Measurements from ENCODE around the gene RBM34. TPM values are rescaled to one million over a fixed set of nuclear protein-coding genes. Genes with fewer than 3 reads are reported as not detected.

Gene RBM34
- total and polyA plus RNA-seq, 3 donors from 2014 or later = 48.0 to 62.3 (median 61.9) TPM

DNA sequence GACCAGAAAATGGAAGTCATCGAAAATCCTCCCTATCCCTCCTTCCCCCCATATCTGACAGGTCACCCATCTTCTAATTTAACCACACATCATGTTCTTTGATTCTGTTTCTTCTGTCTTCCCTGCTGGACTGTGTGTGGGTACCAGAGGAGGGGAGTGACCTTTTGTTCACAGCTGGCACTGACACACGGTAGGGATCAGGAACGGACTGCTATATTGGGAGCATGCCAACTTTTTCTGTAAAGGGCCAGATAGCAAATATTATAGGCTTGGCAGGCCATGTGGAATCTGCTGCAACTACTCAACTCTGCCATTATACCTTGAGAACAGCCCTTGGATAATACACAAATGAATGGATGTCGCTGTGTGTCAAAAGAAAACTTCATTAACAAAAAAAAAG, 24.9 kb downstream of the RBM34 start:
- Histone ChIP-seq H3K9me3 (no peaks in the 10 kb centered on the region), H3K4me1 (no peaks in the 10 kb centered on the region), H3K36me3 (ENCODE audit: low read depth, missing control alignments) (no peaks in the 10 kb centered on the region), H3K4me3 (no peak overlapping the region), H3K27ac (no peak overlapping the region), H3K27me3 (no peaks in the 10 kb centered on the region)
- intact Hi-C loops (cut with DNase I; ENCODE audit: low total_unique reads) = no loop called here
- 62 to 78% methylated on average over 4 of the region's 4 CpGs for WGBS, 2 donors
- DNase-seq = no peak
- TF ChIP-seq POLR2A (IDR thresholded peaks at IDR 0.05) (no peak), CTCF (IDR thresholded peaks at IDR 0.05) (no peak)

- 91 to 97% methylated on average over 12 of the region's 12 CpGs for WGBS, 2 donors
- intact Hi-C loops (cut with DNase I; ENCODE audit: low total_unique reads) = no loop called here
- H3K27me3 ChIP-seq = no peaks in the 10 kb centered on the region
- H3K4me3 ChIP-seq = no peak overlapping the region
- H3K4me1 ChIP-seq = no peaks in the 10 kb centered on the region
- no peaks in the 10 kb centered on the region for H3K9me3 ChIP-seq
- no peak for DNase-seq
- no peak for TF ChIP-seq CTCF (IDR thresholded peaks at IDR 0.05)
- no peak for TF ChIP-seq POLR2A (IDR thresholded peaks at IDR 0.05)
- H3K27ac ChIP-seq = no peak overlapping the region
- no peaks in the 10 kb centered on the region for H3K36me3 ChIP-seq (ENCODE audit: low read depth, missing control alignments)
Observed at GRCh38 chr1:235134171-235134570, 26.9 kb downstream of the RBM34 start.

- no peaks in the 10 kb centered on the region for H3K27me3 ChIP-seq
- DNase-seq = no peak
- H3K4me1 ChIP-seq = no peaks in the 10 kb centered on the region
- no peaks in the 10 kb centered on the region for H3K36me3 ChIP-seq (ENCODE audit: low read depth, missing control alignments)
- WGBS, 2 donors = 91 to 93% methylated on average over 3 of the region's 3 CpGs
- no peak overlapping the region for H3K27ac ChIP-seq
- TF ChIP-seq CTCF (IDR thresholded peaks at IDR 0.05) (no peak), POLR2A (IDR thresholded peaks at IDR 0.05) (no peak)
- H3K4me3 ChIP-seq = no peak overlapping the region
- intact Hi-C loops (cut with DNase I; ENCODE audit: low total_unique reads) = no loop called here
- H3K9me3 ChIP-seq = no peaks in the 10 kb centered on the region
Observed at GRCh38 chr1:235133086-235133485, 28.0 kb downstream of the RBM34 start.

DNA sequence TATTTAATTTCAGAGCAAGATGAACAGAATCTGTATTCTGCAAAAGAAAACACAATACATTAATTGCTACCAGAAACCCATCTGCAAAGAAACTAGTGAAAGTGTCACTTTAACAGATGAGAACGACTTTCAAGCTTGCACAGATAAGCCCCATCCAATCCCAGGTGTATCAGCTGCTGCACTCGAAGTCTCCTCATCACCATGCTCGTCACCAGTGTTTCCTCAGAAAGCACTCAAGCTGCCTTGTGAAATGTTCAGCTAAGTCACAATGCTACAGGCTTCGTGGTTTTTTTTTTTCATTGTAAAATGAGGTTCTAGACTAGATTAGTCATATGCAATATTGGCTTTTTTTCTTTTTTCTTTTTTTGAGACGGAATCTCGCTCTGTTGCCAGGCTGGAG, 29.1 kb downstream of the RBM34 start:
- no peaks in the 10 kb centered on the region for H3K36me3 ChIP-seq (ENCODE audit: low read depth, missing control alignments)
- WGBS, 2 donors = 81 to 83% methylated on average over 6 of the region's 6 CpGs

GRCh38 chr1:235130766-235131270, 30.2 kb downstream of the RBM34 start:
- 78 to 85% methylated on average over 7 of the region's 7 CpGs for WGBS, 2 donors
- no peak overlapping the region for H3K27ac ChIP-seq
- H3K4me1 ChIP-seq = peaks cover 6% of the 10 kb centered on the region
- no peak overlapping the region for H3K4me3 ChIP-seq
- intact Hi-C loops (cut with DNase I; ENCODE audit: low total_unique reads) = no loop called here
- H3K9me3 ChIP-seq = no peaks in the 10 kb centered on the region
- DNase-seq = no peak
- no peaks in the 10 kb centered on the region for H3K27me3 ChIP-seq
- TF ChIP-seq POLR2A (IDR thresholded peaks at IDR 0.05) (no peak), CTCF (IDR thresholded peaks at IDR 0.05) (no peak)
- no peaks in the 10 kb centered on the region for H3K36me3 ChIP-seq (ENCODE audit: low read depth, missing control alignments)

More for the DNA sequence above, 29.1 kb downstream of the RBM34 start:
- H3K4me1 ChIP-seq = peaks cover under 1% of the 10 kb centered on the region
- H3K27ac ChIP-seq = no peak overlapping the region
- H3K27me3 ChIP-seq = no peaks in the 10 kb centered on the region
- H3K4me3 ChIP-seq = no peak overlapping the region
- intact Hi-C loops (cut with DNase I; ENCODE audit: low total_unique reads) = no loop called here
- no peak for DNase-seq
- no peaks in the 10 kb centered on the region for H3K9me3 ChIP-seq
- TF ChIP-seq POLR2A (IDR thresholded peaks at IDR 0.05) = no peak

Data from testis (tissue), 3 donors.